HEK293T (cell line): ENCODE measurements around the gene KLHDC3.

Experiments used
- CTCF ChIA-PET: fragments of 350-600 bp; formaldehyde crosslinking; extraction: SDS; loops from one replicate; lab custom pipeline; 2021; ENCODE audit warnings: antibody characterized with exemption, inconsistent platforms; lab: Yijun Ruan, JAX
- POLR2A ChIA-PET: fragments of 350-600 bp; formaldehyde crosslinking; extraction: SDS; loops from one replicate; lab custom pipeline; 2020; ENCODE audit warnings: antibody characterized with exemption, inconsistent platforms; lab: Yijun Ruan, JAX
- DNase-seq: peaks from one replicate; pipeline ENCODE4 v3.0.0; 2012; ENCODE audit warnings: mixed read lengths; ENCODE audit errors: extremely low spot score
- ARNT ChIP-seq: fragments of 450-650 bp; IDR thresholded peaks from 2 replicates; pipeline ENCODE4 v1.6.1; 2017; ENCODE audit warnings: mild to moderate bottlenecking
- BHLHE40 ChIP-seq: fragments of 450-650 bp; IDR thresholded peaks from 2 replicates; pipeline ENCODE4 v1.6.1; 2016; ENCODE audit warnings: mild to moderate bottlenecking, moderate library complexity, borderline replicate concordance
- CTBP1 ChIP-seq: fragments of 450-650 bp; IDR thresholded peaks from 2 replicates; pipeline ENCODE4 v1.6.1; 2016; ENCODE audit warnings: borderline replicate concordance
- ELF4 ChIP-seq: fragments of 450-650 bp; IDR thresholded peaks from 2 replicates; pipeline ENCODE4 v1.6.1; 2017; ENCODE audit warnings: antibody characterized with exemption
- FOXA1 ChIP-seq: fragments of 450-650 bp; IDR thresholded peaks from 2 replicates; pipeline ENCODE4 v1.6.1; 2016; ENCODE audit warnings: mild to moderate bottlenecking
- FOXK2 ChIP-seq: fragments of 450-650 bp; IDR thresholded peaks from 2 replicates; pipeline ENCODE4 v1.6.1; 2016; ENCODE audit warnings: mild to moderate bottlenecking
- FOXM1 ChIP-seq: fragments of 450-650 bp; IDR thresholded peaks from 2 replicates; pipeline ENCODE4 v1.6.1; 2017; ENCODE audit warnings: mild to moderate bottlenecking, borderline replicate concordance
- HDGF ChIP-seq: fragments of 450-650 bp; IDR thresholded peaks from 2 replicates; pipeline ENCODE4 v1.6.1; 2017; ENCODE audit warnings: antibody characterized with exemption, borderline replicate concordance
- L3MBTL2 ChIP-seq: fragments of 450-650 bp; conservative IDR thresholded peaks from 2 replicates; pipeline ENCODE4 v1.6.1; 2016; ENCODE audit warnings: mild to moderate bottlenecking
- LEF1 ChIP-seq: fragments of 450-650 bp; IDR thresholded peaks from 2 replicates; pipeline ENCODE4 v1.6.1; 2017; ENCODE audit warnings: mild to moderate bottlenecking, borderline replicate concordance
- SP1 ChIP-seq: fragments of 450-650 bp; IDR thresholded peaks from 2 replicates; pipeline ENCODE4 v1.6.1; 2017
- SUZ12 ChIP-seq: fragments of 450-650 bp; IDR thresholded peaks from 2 replicates; pipeline ENCODE4 v1.6.1; 2016; ENCODE audit warnings: mild to moderate bottlenecking
- TARDBP ChIP-seq: fragments of 450-650 bp; IDR thresholded peaks from 2 replicates; pipeline ENCODE4 v1.6.1; 2016
- ZNF384 ChIP-seq: fragments of 450-650 bp; IDR thresholded peaks from 2 replicates; pipeline ENCODE4 v1.6.1; 2016
- TF ChIP-seq, protein P1 (sequence below): fragments of 450-650 bp; IDR thresholded peaks from 2 replicates; pipeline ENCODE4 v1.6.1; 2016

KLHDC3 gene

DNA sequence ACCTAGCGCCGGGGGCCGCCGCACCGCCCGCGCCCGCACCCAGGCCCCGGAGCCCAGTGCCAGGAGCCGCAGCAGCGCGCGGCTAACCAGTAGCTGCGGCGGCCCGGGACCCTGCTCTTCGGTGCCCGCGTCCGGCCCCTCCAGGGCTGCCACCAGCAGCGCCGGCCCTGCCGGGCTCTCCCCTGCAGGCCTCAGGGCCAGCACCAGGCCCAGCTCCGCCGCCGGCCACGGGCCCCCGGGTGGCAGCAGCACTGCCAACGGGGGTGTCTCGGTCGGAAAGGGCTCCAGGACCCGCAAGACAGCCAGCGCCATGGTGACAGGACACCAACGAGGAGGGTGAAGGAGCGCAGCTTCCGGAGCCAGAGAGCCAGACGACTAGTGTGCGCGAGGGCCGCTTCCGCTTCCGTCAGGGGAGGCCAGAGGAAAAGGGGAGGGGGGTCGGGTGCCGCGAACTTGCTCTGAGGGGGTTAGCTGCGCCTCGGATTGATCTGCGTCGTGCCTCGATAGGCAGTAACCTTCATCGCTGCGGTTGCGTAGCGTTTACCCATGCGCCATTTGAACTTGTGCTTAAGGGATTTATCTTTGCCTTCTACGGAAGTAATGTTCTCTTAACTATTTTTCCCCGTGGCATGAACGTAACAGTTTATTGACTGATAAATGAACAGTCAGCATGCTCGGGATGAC lies 35.1 kb upstream of the KLHDC3 start, which contains the start of gene PEX6:
Gene PEX6, minus strand, starts transcription at position 343 of the 684 bp plus-strand sequence. Its CDS starts 31 bp downstream, at position 312.
- TF ChIP-seq BHLHE40 (no peak), L3MBTL2 (peak; percentile 36; the same call in 1 of the 2 replicates), CTBP1 (no peak), FOXM1 (no peak), ELF4 (peak; percentile 59), LEF1 (peak; percentile 66; the same call in 1 of the 2 replicates), FOXK2 (no peak), SP1 (no peak), SUZ12 (no peak), ZNF384 (no peak), TARDBP (no peak)
- peak; percentile 84 for DNase-seq
- ChIA-PET POLR2A (interaction anchor here (0.7 to 3.9 kb wide), 32 partner anchors 9 to 265 kb away, joined by 3 to 47 read pairs (median 5); partner anchors contain the start of genes CNPY3, CUL7, GNMT and KLC4), CTCF (interaction anchor here (1.1 kb wide), 1 partner anchor 80 kb away, joined by 4 read pairs; no protein-coding TSS in a partner anchor)

DNA sequence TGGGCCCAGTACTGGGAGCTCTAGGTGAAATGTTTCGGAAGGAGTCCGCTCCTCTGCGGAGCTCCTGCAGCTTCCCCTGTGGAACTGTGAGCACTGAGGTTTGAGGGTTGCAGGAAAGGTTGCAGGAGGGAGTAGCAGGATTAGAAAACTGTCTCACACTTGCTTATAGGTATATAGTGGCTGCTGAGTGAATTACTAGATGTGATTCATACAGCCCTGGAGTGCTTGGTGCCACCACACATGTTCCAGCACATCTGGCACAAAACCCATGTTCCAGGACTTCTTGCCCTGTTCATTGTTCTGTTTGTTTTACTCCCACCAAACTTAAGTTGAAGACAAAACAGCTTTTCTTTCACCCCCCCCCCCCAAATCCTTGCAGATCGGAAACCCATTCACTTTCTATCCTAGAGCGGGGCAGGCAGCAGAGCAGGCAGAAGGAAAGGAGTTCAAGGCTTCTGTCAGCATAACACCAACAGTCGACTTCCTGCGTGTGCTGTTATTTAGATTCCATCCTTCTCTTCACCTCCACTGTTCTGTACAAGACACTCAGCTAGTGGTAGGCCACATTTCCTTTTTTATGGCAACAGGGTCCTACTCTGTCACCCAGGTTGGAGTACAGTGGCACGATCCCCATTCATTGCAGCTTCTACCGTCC lies 34.4 kb upstream of the KLHDC3 start:
- ChIA-PET POLR2A (interaction anchor here (0.7 to 3.9 kb wide), 28 partner anchors 9 to 195 kb away, joined by 3 to 47 read pairs (median 5); partner anchors contain the start of genes CNPY3, CUL7, GNMT and KLC4), CTCF (interaction anchor here (0.6 kb wide), 1 partner anchor 415 kb away, joined by 3 read pairs; no protein-coding TSS in a partner anchor)
- DNase-seq = no peak
- TF ChIP-seq FOXA1 (no peak), SUZ12 (no peak), SP1 (no peak), ELF4 (no peak), CTBP1 (no peak)

DNA sequence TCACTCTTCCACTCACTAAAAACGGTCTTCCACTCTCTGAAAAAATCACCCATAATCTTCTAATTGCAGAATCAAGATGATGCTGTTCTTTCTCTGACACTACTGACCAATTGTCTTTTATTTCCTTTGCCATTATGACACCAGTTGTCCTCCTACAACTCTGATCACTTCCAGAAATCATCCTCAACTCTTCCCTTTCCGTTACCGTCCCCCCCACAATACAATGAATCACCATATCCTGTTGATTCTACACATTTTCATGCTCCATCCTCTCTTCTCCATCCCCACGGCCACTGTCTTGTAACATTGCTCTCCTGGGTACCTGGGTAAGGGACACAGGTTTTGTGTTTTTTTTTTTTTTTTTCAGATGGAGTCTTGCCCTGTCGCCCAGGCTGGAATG lies 32.2 kb upstream of the KLHDC3 start:
- POLR2A ChIA-PET = interaction anchor here (3.9 kb wide), 1 partner anchor 40 kb away, joined by 19 read pairs; the partner anchor contains the start of gene RRP36
- TF ChIP-seq FOXA1 = no peak
- TF ChIP-seq L3MBTL2 = no peak
- TF ChIP-seq ARNT = no peak
- TF ChIP-seq FOXK2 = no peak
- CTCF ChIA-PET = no interaction called here
- DNase-seq = no peak

DNA sequence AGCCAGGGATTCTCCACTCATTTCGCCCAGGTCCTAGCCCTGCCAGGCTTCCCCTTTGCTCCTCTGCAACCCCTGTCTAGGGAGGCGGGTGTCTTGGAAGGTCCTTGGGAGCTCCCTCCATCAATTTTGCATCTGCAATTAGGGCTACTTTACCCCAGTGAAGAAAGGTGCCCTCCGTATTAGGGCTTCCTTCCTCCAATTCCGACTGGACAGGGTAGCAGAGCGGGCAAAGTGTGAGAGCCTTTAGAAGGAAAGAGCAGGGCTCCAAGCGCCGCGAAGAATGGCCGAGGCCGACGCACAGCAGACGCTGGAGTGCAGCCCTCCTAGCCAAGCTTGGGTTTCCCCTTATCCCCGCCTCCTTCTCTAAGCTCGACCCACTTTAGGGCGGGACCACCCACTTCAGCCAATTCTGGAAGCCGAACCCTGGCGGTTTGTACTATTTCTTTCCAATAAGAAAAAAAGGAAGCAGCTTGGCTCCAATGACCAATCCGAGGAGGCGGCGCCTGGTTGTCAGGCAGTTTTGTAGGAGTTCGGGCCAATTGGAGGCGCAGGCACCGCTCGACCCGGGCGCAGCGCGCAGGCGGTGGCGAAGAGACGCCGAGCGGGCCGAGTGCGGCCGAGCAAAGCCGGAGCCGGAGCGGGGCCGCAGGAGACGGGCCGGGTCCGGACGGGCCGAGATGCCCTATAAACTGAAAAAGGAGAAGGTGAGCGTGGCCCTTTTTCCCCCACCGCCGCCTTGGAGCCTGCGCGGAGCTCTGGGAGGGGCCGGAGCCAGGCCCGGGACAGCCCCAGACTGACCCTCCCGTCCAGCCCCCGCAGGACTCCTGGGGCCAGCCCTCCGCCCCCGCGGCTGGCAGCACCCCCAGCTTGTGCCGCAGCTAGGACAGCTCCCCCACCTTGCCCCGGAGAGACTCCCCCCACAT lies 29.8 kb upstream of the KLHDC3 start, which contains the start of gene PPP2R5D:
Gene PPP2R5D, plus strand, starts transcription at position 570 of the 923 bp plus-strand sequence. Its CDS starts 108 bp downstream, at position 678.
- ChIA-PET CTCF (interaction anchor here (0.8 kb wide), 1 partner anchor 159 kb away, joined by 4 read pairs; no protein-coding TSS in a partner anchor), POLR2A (interaction anchor here (0.6 to 2.5 kb wide), 44 partner anchors 8 to 591 kb away, joined by 3 to 78 read pairs (median 5); partner anchors contain the start of genes CNPY3, CUL7, KLC4 and KLHDC3)
- no peak for TF ChIP-seq TARDBP
- TF ChIP-seq CTBP1 = no peak
- 0 out of 2 replicates have a peak, but pooled peaks have one; percentile 27 for TF ChIP-seq ELF4
- 0 out of 2 replicates have a peak, but pooled peaks have one; percentile 37 for TF ChIP-seq HDGF
- peak; percentile 95 for DNase-seq

DNA sequence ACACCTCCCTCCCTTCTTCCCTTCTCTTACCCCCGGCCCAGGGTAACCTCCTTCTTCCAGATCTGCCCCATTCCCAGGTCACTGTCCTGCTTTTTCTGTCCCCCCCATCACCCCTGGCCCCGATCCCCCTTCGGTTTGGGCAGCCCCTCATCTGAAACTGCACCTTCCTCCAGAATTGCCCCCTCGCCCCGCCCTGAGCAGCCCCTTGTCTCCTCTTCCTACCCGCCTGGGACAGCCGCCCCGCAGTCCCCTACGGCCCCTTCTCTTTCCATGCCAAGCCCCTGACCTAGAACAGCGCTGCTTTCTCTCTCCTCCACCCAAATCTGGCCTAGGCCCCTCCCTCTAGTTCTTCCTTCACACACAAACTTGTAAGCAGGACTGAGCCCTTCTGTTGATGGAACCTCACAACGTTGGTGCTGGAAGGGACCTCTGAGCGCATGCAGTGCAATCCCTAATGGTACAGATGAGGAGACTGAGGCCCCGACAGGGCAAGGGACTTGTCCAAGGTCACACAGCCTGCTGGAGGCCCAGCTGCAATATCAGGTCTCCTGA lies 29.0 kb upstream of the KLHDC3 start:
- no peak for TF ChIP-seq BHLHE40
- no peak for TF ChIP-seq ZNF384
- TF ChIP-seq FOXM1 = no peak
- no peak for TF ChIP-seq SP1
- no peak for TF ChIP-seq FOXK2
- no peak for TF ChIP-seq SUZ12
- no peak for TF ChIP-seq ARNT
- no peak for TF ChIP-seq CTBP1
- TF ChIP-seq TARDBP = no peak
- no peak for TF ChIP-seq HDGF
- TF ChIP-seq, protein P1, sequence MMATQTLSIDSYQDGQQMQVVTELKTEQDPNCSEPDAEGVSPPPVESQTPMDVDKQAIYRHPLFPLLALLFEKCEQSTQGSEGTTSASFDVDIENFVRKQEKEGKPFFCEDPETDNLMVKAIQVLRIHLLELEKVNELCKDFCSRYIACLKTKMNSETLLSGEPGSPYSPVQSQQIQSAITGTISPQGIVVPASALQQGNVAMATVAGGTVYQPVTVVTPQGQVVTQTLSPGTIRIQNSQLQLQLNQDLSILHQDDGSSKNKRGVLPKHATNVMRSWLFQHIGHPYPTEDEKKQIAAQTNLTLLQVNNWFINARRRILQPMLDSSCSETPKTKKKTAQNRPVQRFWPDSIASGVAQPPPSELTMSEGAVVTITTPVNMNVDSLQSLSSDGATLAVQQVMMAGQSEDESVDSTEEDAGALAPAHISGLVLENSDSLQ = no peak
- ChIA-PET POLR2A (interaction anchor here (1.0 to 2.5 kb wide), 12 partner anchors 10 to 105 kb away, joined by 3 to 78 read pairs (median 12); partner anchors contain the start of genes CNPY3, CUL7, KLHDC3 and MEA1), CTCF (no interaction called here)
- no peak for DNase-seq

DNA sequence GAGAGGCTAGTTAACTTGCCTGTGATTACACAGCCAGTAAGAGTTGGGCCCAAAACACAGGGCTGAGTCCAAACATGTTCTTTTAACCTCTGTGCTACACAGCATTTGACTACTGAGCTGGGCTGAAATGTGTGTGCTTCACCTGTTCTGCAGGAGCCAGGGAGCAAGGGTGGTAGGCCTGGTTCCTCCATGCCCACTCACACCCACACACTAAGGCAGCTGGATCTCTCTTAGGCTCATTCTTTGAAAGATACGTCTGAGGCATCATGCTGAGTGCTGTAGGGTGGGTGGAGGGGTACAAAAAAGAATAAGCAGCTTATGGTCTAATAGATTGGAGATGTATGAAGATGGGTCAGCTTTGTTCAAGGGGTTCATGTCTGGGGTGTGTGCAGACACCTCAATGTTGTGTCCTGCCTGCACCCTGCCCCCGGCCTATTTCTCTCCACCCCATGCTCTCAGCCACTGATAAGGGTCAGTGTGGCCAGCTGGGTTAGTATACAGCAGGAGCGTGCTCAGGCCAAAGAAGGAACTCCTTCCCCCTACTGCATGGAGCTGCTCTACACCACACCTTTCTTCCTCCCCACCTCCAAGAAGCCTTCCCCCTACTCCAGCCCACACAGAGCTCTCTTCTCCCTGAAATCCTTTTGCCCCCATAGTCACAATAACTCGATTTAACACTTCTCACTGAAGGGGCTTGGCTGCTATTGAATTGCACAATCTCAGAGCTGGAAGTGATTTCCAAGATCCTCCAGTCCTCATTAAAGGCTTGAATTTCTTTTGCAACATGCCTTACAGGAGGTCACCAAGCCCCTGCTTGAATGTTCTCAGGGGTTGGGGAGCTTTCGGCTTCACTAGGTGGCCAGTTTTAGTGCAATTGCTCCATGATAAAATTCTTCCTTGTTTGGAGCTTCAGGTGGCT lies 26.3 kb upstream of the KLHDC3 start:
- DNase-seq = no peak
- CTCF ChIA-PET = no interaction called here
- POLR2A ChIA-PET = interaction anchor here (0.6 to 1.8 kb wide), 5 partner anchors 9 to 72 kb away, joined by 3 to 10 read pairs (median 3); partner anchors contain the start of genes KLC4, KLHDC3, MRPL2 and PEX6
- TF ChIP-seq ARNT (no peak), FOXM1 (no peak), TARDBP (no peak), FOXK2 (no peak), CTBP1 (no peak), L3MBTL2 (no peak), LEF1 (no peak), ZNF384 (no peak), SUZ12 (no peak)
- TF ChIP-seq, protein P1 = no peak
